ENCODE measurements around the gene DSCAML1.

DSCAML1 gene

GRCh38 chr11:117395476-117395875, 401.5 kb downstream of the DSCAML1 start:
- TF ChIP-seq TAF1 (IDR thresholded peaks at IDR 0.05; ENCODE audit: borderline replicate concordance, insufficient read depth, low read length): no peak
- TF ChIP-seq REST (IDR thresholded peaks at IDR 0.05; ENCODE audit: insufficient read depth in 1 of 2, low read depth in 2 of 2, low read length in 2 of 2): no peak
- no peak for TF ChIP-seq POLR2AphosphoS5 (IDR thresholded peaks at IDR 0.05; ENCODE audit: low read depth, low read length)
- TF ChIP-seq FOXP2 (optimal IDR thresholded peaks at IDR 0.05; ENCODE audit: borderline replicate concordance, extremely low read depth, extremely low read length, insufficient read depth): no peak
- TF ChIP-seq SIN3A (IDR thresholded peaks at IDR 0.05; ENCODE audit: borderline replicate concordance, insufficient read depth, low read length): no peak

GRCh38 chr11:117394221-117394925, 402.6 kb downstream of the DSCAML1 start:
- no peak for TF ChIP-seq REST (IDR thresholded peaks at IDR 0.05; ENCODE audit: insufficient read depth in 1 of 2, low read depth in 2 of 2, low read length in 2 of 2)
- TF ChIP-seq SIN3A (IDR thresholded peaks at IDR 0.05; ENCODE audit: borderline replicate concordance, insufficient read depth, low read length): no peak
- no peak for TF ChIP-seq FOXP2 (optimal IDR thresholded peaks at IDR 0.05; ENCODE audit: borderline replicate concordance, extremely low read depth, extremely low read length, insufficient read depth)
- TF ChIP-seq POLR2AphosphoS5 (IDR thresholded peaks at IDR 0.05; ENCODE audit: low read depth, low read length): no peak
- TF ChIP-seq TAF1 (IDR thresholded peaks at IDR 0.05; ENCODE audit: borderline replicate concordance, insufficient read depth, low read length): no peak

GRCh38 chr11:117392979-117393378, 404.0 kb downstream of the DSCAML1 start:
- TF ChIP-seq REST (IDR thresholded peaks at IDR 0.05; ENCODE audit: insufficient read depth in 1 of 2, low read depth in 2 of 2, low read length in 2 of 2) (no peak), TAF1 (IDR thresholded peaks at IDR 0.05; ENCODE audit: borderline replicate concordance, insufficient read depth, low read length) (no peak), SIN3A (IDR thresholded peaks at IDR 0.05; ENCODE audit: borderline replicate concordance, insufficient read depth, low read length) (no peak), POLR2AphosphoS5 (IDR thresholded peaks at IDR 0.05; ENCODE audit: low read depth, low read length) (no peak), FOXP2 (optimal IDR thresholded peaks at IDR 0.05; ENCODE audit: borderline replicate concordance, extremely low read depth, extremely low read length, insufficient read depth) (no peak)

- TF ChIP-seq SIN3A (IDR thresholded peaks at IDR 0.05; ENCODE audit: borderline replicate concordance, insufficient read depth, low read length): no peak
- TF ChIP-seq POLR2AphosphoS5 (IDR thresholded peaks at IDR 0.05; ENCODE audit: low read depth, low read length): no peak
- TF ChIP-seq REST (IDR thresholded peaks at IDR 0.05; ENCODE audit: insufficient read depth in 1 of 2, low read depth in 2 of 2, low read length in 2 of 2): no peak
- TF ChIP-seq TAF1 (IDR thresholded peaks at IDR 0.05; ENCODE audit: borderline replicate concordance, insufficient read depth, low read length): no peak
- no peak for TF ChIP-seq FOXP2 (optimal IDR thresholded peaks at IDR 0.05; ENCODE audit: borderline replicate concordance, extremely low read depth, extremely low read length, insufficient read depth)
These were observed 404.9 kb downstream of the DSCAML1 start for GRCh38 chr11:117392001-117392690.
